ENCODE results near the gene ANAPC2.
"Not testable (repeated sequence)": the region's sequence is repeated elsewhere in the genome, so short reads cannot be mapped to it uniquely, and the experiment has no call there.

The ANAPC2 gene

DNA sequence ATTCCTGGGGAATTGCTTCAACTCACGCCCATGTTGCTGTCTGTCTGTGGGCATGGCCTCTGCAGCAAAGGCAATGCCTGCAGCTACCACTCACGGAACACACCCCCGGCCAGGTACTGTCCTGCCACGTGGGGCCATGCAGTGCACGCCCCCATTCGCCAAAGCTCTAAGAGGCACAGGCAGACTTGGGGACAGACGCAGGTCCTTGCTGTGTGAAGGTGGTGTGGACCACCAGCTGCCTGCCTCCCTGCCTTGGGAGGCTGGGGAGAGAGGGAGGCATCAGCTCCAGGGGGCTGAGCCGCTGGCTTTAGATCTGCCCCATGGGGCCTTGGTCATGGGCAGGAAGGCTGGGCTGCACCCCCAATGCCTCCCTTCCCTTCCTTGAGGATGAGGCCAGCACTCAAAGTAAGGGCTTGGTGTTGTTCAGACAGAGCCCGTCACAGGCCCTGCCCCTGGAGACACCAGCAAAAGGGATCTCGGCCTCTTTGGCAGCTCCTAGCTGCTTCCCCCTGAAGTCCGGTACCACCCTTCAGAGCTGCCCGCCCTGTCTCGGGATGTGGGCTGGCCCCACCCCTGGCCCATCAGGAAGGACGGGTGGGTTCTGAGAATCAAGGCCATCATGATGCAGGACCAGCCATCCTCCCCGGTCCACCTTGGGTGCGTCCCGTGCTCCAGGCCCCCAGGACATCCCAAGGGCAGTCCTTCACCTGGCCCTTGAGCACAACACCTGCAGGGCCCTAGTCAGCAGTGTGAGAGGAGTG is 47.1 kb downstream of the ANAPC2 start:
- DNase-seq = no peak

DNA sequence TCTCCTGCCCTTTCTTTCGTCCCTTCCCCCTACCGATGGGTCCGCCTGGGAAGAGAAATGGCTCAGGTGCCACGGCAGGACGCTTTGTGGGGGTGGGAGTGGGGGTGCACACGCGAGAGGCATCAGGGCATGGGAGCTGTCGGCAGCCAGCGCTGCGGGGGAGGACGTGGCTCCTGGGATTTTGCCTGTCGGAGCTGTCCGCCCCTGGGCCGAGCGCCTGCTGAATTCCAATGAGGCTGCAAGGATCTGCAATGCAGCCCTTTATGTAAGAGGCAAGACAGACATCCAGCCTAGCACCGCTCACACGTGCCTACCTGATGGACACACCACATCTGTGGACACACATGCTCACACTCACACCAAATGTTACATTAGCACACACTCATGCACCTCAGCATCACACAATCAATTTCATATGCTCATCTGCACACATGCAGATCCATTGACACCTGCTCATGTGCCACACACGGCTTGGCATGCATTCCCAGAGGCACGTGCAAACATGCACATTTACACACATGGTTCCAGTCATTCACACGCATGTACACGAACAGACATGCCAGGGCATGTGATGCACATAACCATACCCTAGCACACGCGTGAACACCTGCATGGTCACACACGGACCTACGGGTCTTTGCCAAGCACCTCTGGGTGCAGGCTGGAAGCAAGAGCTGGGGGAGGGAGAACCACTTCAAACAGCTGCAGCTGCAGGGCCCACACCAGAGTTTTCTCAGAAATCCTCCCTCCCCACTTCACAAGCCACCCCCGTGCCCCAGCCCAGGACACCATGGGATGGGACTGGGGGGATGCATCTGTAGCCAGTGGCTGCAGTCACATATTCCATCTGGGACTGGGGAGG is 48.0 kb downstream of the ANAPC2 start:
- no peak for DNase-seq

GRCh38 chr9:137139468-137140150 is 48.8 kb downstream of the ANAPC2 start:
- DNase-seq = no peak

DNA sequence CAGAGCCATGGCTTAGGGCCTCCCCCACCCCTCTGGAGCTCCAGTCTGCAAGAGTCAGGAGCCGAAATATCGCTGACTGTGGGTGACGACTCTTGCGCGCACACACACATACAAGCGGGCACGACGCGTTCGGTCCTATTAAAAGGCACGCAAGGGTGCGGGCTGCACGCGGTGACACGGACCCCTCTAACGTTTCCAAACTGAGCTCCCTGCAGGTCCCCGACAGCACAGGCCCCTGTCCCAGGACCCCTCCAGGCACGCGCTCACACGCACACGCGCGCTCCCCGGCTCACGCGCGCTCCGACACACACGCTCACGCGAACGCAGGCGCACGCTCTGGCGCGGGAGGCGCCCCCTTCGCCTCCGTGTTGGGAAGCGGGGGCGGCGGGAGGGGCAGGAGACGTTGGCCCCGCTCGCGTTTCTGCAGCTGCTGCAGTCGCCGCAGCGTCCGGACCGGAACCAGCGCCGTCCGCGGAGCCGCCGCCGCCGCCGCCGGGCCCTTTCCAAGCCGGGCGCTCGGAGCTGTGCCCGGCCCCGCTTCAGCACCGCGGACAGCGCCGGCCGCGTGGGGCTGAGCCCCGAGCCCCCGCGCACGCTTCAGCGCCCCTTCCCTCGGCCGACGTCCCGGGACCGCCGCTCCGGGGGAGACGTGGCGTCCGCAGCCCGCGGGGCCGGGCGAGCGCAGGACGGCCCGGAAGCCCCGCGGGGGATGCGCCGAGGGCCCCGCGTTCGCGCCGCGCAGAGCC is 49.5 kb downstream of the ANAPC2 start, which contains the start of gene GRIN1:
Gene GRIN1, plus strand, starts transcription at position 433 of the 746 bp plus-strand sequence. CDS start 333 bp downstream, outside the sequence.
- no peak for DNase-seq

DNA sequence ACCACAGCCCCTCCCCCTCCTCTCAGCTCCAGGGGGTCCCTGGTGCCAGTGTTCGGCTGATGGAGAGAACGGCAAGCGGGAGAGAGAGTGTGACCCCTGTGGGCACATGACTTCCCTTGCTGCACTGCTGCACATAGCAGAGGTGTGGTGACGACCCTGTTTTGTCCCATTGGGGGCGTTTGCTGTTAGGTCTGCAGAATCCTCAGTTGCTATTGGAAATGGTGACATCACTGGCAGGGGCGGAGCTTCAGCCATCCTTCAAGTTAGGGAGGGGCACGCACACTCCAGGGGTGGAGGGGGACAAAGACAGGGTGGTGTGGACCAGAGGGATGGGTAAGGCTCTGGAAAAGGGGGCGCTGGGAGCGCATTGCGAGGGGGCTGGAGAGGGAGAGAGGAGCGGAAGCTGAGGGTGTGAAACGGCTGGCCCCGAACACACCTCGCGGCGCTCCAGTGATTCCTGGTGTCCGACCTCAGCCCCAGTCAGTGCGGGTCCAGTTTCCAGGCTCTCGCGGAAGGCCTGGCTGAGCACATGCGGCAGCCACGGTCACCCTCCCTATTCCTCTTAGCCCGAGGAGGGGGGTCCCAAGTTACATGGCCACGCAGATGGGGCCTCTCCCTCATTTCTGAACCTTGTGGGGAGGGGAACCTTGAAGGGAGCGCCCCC is 50.2 kb downstream of the ANAPC2 start:
- DNase-seq = no peak

GRCh38 chr9:137136881-137137607 is 51.3 kb downstream of the ANAPC2 start:
- no peak for DNase-seq

GRCh38 chr9:137136261-137136880 is 52.0 kb downstream of the ANAPC2 start:
- no peak for DNase-seq

DNA sequence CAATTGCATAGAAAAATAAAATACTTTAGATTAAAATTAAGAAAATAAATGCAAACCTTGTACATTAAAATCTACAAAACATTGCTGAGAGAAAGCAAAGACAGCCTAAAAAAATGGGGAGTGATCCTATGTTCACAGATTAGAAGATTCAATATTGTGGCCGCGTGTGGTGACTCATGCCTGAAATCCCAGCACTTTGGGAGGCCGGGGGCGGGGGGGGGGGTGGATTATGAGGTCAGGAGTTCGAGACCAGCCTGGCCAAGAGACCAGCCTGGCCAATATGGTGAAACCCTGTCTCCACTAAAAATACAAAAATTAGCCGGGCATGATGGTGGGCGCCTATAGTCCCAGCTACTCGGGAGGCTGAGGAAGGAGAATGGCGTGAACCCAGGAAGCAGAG is 53.2 kb downstream of the ANAPC2 start:
- not testable (repeated sequence) for DNase-seq

DNA sequence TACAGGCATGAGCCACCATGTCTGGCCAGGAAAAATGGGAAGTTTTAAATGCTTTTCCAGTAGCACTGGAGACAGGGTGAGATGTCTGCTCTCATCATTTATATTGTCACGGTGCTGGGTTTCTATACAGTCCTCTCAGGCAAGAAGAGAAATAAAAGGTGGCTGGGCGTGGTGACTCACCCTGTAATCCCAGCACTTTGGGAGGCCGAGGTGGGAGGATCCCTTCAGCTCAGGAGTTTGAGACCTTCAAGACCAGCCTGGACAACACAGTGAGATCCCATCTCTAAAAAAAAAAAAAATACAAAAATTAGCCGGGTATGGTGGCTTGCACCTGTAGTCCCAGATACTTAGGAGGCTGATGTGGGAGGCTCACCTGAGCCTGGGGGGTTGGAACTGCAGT is 54.2 kb downstream of the ANAPC2 start:
- no peak for DNase-seq

DNA sequence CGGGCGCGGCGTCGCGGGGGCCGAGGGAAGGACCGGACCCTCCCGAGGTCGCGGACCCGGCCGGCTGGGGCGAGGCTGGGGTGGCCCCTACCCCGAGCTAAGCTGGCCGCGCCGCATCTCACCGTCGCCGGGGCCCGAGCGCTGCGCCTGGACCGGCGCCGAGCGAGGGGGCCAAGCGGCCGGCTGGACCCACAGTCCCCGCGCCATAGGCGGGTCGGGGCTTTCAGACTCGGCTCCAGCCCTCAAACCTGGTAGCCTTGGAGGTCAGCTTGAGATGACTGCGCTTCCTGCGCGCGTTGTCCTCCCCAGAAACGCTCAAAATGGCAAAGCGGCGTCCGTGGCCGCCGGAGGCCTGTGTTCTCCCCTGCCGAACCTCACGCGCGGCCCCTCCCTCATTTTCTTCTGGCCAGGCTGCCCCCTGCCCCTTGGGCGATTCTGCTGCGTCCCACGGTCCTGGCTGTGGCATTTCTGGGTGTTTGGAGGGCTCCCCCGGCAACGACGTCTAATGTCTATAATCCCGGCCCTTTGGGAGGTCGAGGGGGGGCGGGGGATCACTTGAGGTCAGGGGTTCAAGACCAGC is 58.1 kb downstream of the ANAPC2 start:
- no peak for DNase-seq

GRCh38 chr9:137129456-137130175 is 58.7 kb downstream of the ANAPC2 start:
- peak; percentile 76 for DNase-seq

DNA sequence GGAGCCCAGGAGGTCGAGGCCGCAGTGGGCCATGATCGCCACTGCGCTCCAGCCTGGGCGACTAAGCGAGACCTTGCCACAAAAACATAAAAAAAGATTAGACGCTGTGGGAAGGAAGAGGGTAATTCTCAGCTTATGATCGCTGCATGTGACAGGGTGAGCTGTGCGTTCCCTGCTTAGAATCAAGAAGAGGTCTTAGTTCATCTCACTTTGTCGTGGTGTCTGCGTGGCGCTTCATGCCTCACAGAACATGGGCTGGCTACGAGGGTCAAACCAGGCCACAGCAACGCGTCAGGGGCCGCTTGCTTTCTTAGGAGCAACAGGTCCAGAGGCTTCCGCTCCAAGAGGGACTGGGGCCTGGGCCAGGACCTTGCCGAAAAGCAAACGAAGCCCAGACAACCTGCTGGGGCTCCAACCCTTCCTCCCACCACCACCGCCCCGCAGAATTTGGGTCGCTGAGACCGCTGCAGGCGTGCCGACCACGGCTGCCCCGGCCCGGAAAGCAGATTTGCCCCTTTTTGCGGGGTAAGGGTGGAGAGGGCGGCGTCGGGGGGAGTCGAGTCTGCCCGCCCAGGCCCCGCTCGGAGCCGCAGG is 59.4 kb downstream of the ANAPC2 start:
- DNase-seq = no peak

- no peak for DNase-seq
Observed at GRCh38 chr9:137128158-137128861, 60.0 kb downstream of the ANAPC2 start.

- DNase-seq = no peak
Observed at GRCh38 chr9:137127301-137128157, 60.8 kb downstream of the ANAPC2 start.

DNA sequence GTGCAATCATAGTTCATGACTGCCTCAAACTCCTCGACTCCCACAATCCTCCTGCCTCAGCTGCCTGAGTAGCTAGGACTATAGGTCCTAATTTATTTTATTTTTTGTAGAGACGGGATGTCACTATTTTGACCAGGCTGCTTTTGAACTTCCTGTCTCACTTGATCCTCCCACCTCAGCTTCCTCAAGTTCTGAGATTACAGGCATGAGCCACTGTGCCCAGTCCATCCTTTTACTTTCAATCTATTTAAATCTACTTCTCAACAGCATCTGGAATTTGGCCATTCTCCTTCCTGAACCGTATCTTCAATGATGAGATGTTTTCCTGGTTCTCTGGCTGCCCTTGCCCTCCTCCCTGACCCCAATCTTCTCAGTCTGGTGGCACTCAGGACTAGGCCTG is 61.6 kb downstream of the ANAPC2 start:
- DNase-seq = no peak

Data from NCI-H1048 (cell line).